Esophagus squamous epithelium (tissue), 4 donors: Measurements from ENCODE around the gene CDH13.

Source experiments
- CTCF ChIP-seq, 6 experiments: fragments of 450-650 bp in 4 of 6; fragments of 200-600 bp in 2 of 6; sonication (generic) in 2 of 6; IDR thresholded peaks; one replicate each; pipeline ENCODE4 v1.5.1; 2016 to 2019; ENCODE audit warnings: antibody characterized with exemption in 6 of 6, mild to moderate bottlenecking in 4 of 6, moderate library complexity in 4 of 6
- POLR2A ChIP-seq, 4 donors: fragments of 450-650 bp; IDR thresholded peaks; one replicate each; pipeline ENCODE4 v1.6.1; 2017; ENCODE audit warnings: antibody characterized with exemption in 4 of 4, mild to moderate bottlenecking in 4 of 4, moderate library complexity in 3 of 4

- TF ChIP-seq POLR2A (IDR thresholded peaks at IDR 0.05), result no peak
- no peak for TF ChIP-seq CTCF (IDR thresholded peaks at IDR 0.05)
Measured at GRCh38 chr16:83164816-83165215, 538.0 kb downstream of the CDH13 start.
